Left lung (tissue), 10 donors: Measurements from ENCODE around the gene RAI14. TPM values are rescaled to one million over a fixed set of nuclear protein-coding genes. Genes with fewer than 3 reads are reported as not detected.
A peak's percentile ranks its signal among the peaks of the same experiment; 100 is the strongest.
"Not testable (repeated sequence)": the region's sequence is repeated elsewhere in the genome, so short reads cannot be mapped to it uniquely, and the experiment has no call there.

Experiments
- ATAC-seq: fragments of 200-7000 bp; cut with Tn5 transposase; one replicate; pipeline ENCODE4 v1.9.1; 2020; ENCODE audit warnings: moderate library complexity
- DNase-seq, 4 donors: peaks; one replicate each; pipeline ENCODE4 v3.0.0-alpha.2; 2013 to 2020
- H3K27ac ChIP-seq, 2 donors: fragments of 200-600 bp; sonication (generic) in 1 of 2; one replicate each; pipeline versions ENCODE4 v1.5.0 to v1.8.0; 2020 to 2021
- H3K27me3 ChIP-seq, 2 donors: fragments of 200-600 bp; sonication (generic) in 1 of 2; one replicate each; pipeline versions ENCODE4 v1.5.0 to v1.8.0; 2020 to 2021
- H3K36me3 ChIP-seq, 2 donors: fragments of 200-600 bp; sonication (generic) in 1 of 2; one replicate each; pipeline versions ENCODE4 v1.5.0 to v1.8.0; 2020 to 2021
- H3K4me1 ChIP-seq, 2 donors: fragments of 200-600 bp; one replicate each; pipeline ENCODE4 v1.8.0; 2021
- H3K4me3 ChIP-seq, 2 donors: fragments of 200-600 bp; sonication (generic) in 1 of 2; one replicate each; pipeline versions ENCODE4 v1.5.0 to v1.8.0; 2020 to 2021; ENCODE audit warnings: mild to moderate bottlenecking in 1 of 2
- H3K9me3 ChIP-seq, 2 donors: fragments of 200-600 bp; sonication (generic) in 1 of 2; one replicate each; pipeline versions ENCODE4 v1.5.0 to v1.8.0; 2020 to 2021
- CTCF ChIP-seq, 2 donors: fragments of 200-600 bp; sonication (generic) in 1 of 2; IDR thresholded peaks; one replicate each; pipeline versions ENCODE4 v1.5.0 to v1.8.0; 2021; ENCODE audit warnings: antibody characterized with exemption in 2 of 2
- intact Hi-C, 2 donors: fragments of 100-400 bp; cut with DNase I; formaldehyde crosslinking; loops; one replicate each; pipeline versions ENCODE4 v1.11.2 to v1.14.2; 2022
- polyA plus RNA-seq, 6 donors: library from polyadenylated mRNA; unstranded; fragments of 120-200 nt; gene quantifications; one replicate each; pipeline ENCODE4 v1.2.1, GENCODE V29; 2013; ENCODE audit not compliant: insufficient read length in 6 of 6
- total RNA-seq, 2 donors: library from RNA; stranded (reverse); fragmentation: NEBNext Ultra II Directional; extraction: Animal tissue kit (Norgen Biotek cat#: 25700); gene quantifications; one replicate each; pipeline ENCODE4 v1.2.1, GENCODE V29; 2021
- donor health status: DM: no; HTN: yes; CAD: no.
- donor health status: DM: no; HTN: no; CAD: no.

The RAI14 gene
- total and polyA plus RNA-seq, 8 donors = 48.4 to 109 (median 53.8) TPM

- Histone ChIP-seq H3K4me1 (no peaks in the 10 kb centered on the region), H3K27ac (no peak overlapping the region), H3K9me3 (no peaks in the 10 kb centered on the region), H3K36me3 (no peaks in the 10 kb centered on the region), H3K4me3 (no peak overlapping the region), H3K27me3 (no peaks in the 10 kb centered on the region)
- no peak for DNase-seq
- no peak for TF ChIP-seq CTCF (IDR thresholded peaks at IDR 0.05)
- ATAC-seq = no peak
- intact Hi-C loops = no loop called here
Observed at GRCh38 chr5:34775886-34776285, 119.8 kb downstream of the RAI14 start.

GRCh38 chr5:34778091-34778850 lies 122.1 kb downstream of the RAI14 start:
- DNase-seq (no peak), ATAC-seq (no peak)
- Histone ChIP-seq H3K36me3 (no peaks in the 10 kb centered on the region), H3K27ac (no peak overlapping the region), H3K27me3 (no peaks in the 10 kb centered on the region), H3K9me3 (peaks cover 0 to 9% of the 10 kb centered on the region in 2 donors), H3K4me3 (no peak overlapping the region), H3K4me1 (no peaks in the 10 kb centered on the region)
- intact Hi-C loops = no loop called here
- no peak for TF ChIP-seq CTCF (IDR thresholded peaks at IDR 0.05)

- H3K27me3 ChIP-seq, H3K4me1 ChIP-seq, H3K36me3 ChIP-seq, H3K4me3 ChIP-seq, ATAC-seq, H3K27ac ChIP-seq, DNase-seq, intact Hi-C loops: not testable (repeated sequence)
- H3K9me3 ChIP-seq = peaks cover 0 to 16% of the 10 kb centered on the region in 2 donors
Observed at GRCh38 chr5:34783892-34784291, 127.8 kb downstream of the RAI14 start.

GRCh38 chr5:34787035-34787434 lies 130.9 kb downstream of the RAI14 start:
- intact Hi-C loops = no loop called here
- no peak overlapping the region for H3K27ac ChIP-seq
- no peak overlapping the region for H3K4me3 ChIP-seq
- no peaks in the 10 kb centered on the region for H3K4me1 ChIP-seq
- no peaks in the 10 kb centered on the region for H3K27me3 ChIP-seq
- TF ChIP-seq CTCF (IDR thresholded peaks at IDR 0.05) = no peak
- H3K36me3 ChIP-seq = no peaks in the 10 kb centered on the region
- H3K9me3 ChIP-seq = peaks cover 0 to 12% of the 10 kb centered on the region in 2 donors
- DNase-seq (no peak), ATAC-seq (no peak)

- ATAC-seq (peak; percentile 77), DNase-seq (no peak)
- H3K9me3 ChIP-seq = peaks cover 0 to 7% of the 10 kb centered on the region in 2 donors
- TF ChIP-seq CTCF (IDR thresholded peaks at IDR 0.05) = no peak
- no peak overlapping the region for H3K27ac ChIP-seq
- H3K4me1 ChIP-seq = no peaks in the 10 kb centered on the region
- H3K36me3 ChIP-seq = no peaks in the 10 kb centered on the region
- intact Hi-C loops = no loop called here
- H3K27me3 ChIP-seq = no peaks in the 10 kb centered on the region
- no peak overlapping the region for H3K4me3 ChIP-seq
Observed at GRCh38 chr5:34789021-34789531, 132.9 kb downstream of the RAI14 start.
